ENCODE data around the gene ERICH3.
A peak's percentile ranks its signal among the peaks of the same experiment; 100 is the strongest.

Gene ERICH3

DNA sequence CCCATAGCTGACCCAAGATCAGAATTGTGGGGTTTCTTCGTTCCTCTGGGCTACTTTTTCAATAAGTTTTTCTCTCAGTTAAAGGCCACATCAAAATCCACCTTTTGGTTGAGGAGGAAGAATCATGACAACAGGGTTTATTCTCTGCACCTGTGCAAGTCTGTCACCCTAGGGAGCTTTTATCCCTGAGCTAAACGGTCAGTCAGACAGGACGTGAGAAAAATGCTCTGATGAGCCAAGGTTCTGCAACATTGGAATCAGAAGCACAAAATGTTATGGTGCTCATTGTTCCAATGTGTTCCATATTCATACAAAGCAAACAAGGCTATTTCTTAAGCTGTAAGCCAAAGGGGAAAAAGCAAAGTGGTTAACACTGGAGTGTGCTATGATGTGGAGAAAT lies 7.4 kb upstream of the ERICH3 start:
- no peak overlapping the region for H3K4me2 ChIP-seq (ENCODE audit: low read length, poor library complexity, severe bottlenecking)
- H4K91ac ChIP-seq (ENCODE audit: low read length): no peak overlapping the region
- no peaks in the 10 kb centered on the region for H3K9me3 ChIP-seq (ENCODE audit: control insufficient read depth, low read length)
- no peak overlapping the region for H3K23ac ChIP-seq (ENCODE audit: low read length in 2 of 2)
- 100% methylated on average over 2 of the region's 3 CpGs for WGBS
- no peaks in the 10 kb centered on the region for H3K27me3 ChIP-seq (ENCODE audit: control insufficient read depth in 1 of 2, insufficient read depth in 1 of 2, low read length in 2 of 2)
- no peak overlapping the region for H2AFZ ChIP-seq (ENCODE audit: low read depth, low read length)
- no peaks in the 10 kb centered on the region for H3K4me1 ChIP-seq (ENCODE audit: control insufficient read depth, insufficient read depth, low read depth, low read length)
- no peak overlapping the region for H2BK5ac ChIP-seq (ENCODE audit: low read depth, low read length, poor library complexity, severe bottlenecking)
- H3K79me1 ChIP-seq (replicated peaks; ENCODE audit: low read length, poor library complexity, severe bottlenecking): no peaks in the 10 kb centered on the region
- H3K4me3 ChIP-seq (ENCODE audit: insufficient read depth in 1 of 2, low read depth in 1 of 2, low read length in 2 of 2): no peak overlapping the region
- H3K9ac ChIP-seq (ENCODE audit: low read length): no peak overlapping the region
- no peak overlapping the region for H3K18ac ChIP-seq (ENCODE audit: low read depth in 1 of 2, low read length in 2 of 2)
- H4K8ac ChIP-seq (ENCODE audit: low read length): no peak overlapping the region
- no peaks in the 10 kb centered on the region for H3K36me3 ChIP-seq (ENCODE audit: control insufficient read depth in 1 of 2, insufficient read depth in 2 of 2, low read depth in 1 of 2, low read length in 2 of 2)
- no peak overlapping the region for H3K14ac ChIP-seq (ENCODE audit: low read length in 2 of 2)
- no peak overlapping the region for H2BK12ac ChIP-seq (ENCODE audit: low read length in 2 of 2)
- no peak overlapping the region for H2BK120ac ChIP-seq (ENCODE audit: low read depth, low read length)
- no peak overlapping the region for H2AK5ac ChIP-seq (ENCODE audit: low read length, severe bottlenecking)
- H3K4ac ChIP-seq (ENCODE audit: low read depth in 1 of 2, low read length in 2 of 2): no peak overlapping the region
- H2BK15ac ChIP-seq (ENCODE audit: low read depth, poor library complexity, severe bottlenecking): no peak overlapping the region
- H3K27ac ChIP-seq (ENCODE audit: low read length, poor library complexity, severe bottlenecking): no peak overlapping the region
- DNase-seq: no peak

DNA sequence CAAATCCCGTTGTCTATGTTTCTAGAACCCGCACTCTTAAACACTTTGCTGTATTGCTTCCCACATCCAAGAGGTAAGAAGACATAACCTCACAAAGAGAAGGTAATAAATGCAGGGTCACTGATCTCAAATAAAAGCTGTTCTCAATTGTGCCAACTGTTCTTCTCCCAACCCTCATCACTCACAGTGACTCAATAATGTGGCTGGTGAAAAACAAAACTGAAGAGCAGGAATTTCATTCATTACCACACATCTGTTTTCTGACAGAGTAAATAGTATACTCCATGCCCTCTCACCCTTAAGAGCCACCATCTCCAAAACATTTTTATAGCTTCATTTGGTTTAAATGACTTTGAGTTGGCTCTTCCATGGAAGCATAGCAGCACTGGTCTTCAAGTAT lies 6.2 kb upstream of the ERICH3 start:
- Histone ChIP-seq H3K27me3 (ENCODE audit: control insufficient read depth in 1 of 2, insufficient read depth in 1 of 2, low read length in 2 of 2) (peaks cover 0 to 6% of the 10 kb centered on the region in 2 experiments), H2BK120ac (ENCODE audit: low read depth, low read length) (no peak overlapping the region), H4K91ac (ENCODE audit: low read length) (no peak overlapping the region), H3K4me1 (ENCODE audit: control insufficient read depth, insufficient read depth, low read depth, low read length) (no peaks in the 10 kb centered on the region), H3K23ac (ENCODE audit: low read length in 2 of 2) (no peak overlapping the region), H2BK5ac (ENCODE audit: low read depth, low read length, poor library complexity, severe bottlenecking) (no peak overlapping the region), H2BK12ac (ENCODE audit: low read length in 2 of 2) (no peak overlapping the region), H3K14ac (ENCODE audit: low read length in 2 of 2) (no peak overlapping the region), H3K27ac (ENCODE audit: low read length, poor library complexity, severe bottlenecking) (no peak overlapping the region), H3K36me3 (ENCODE audit: control insufficient read depth in 1 of 2, insufficient read depth in 2 of 2, low read depth in 1 of 2, low read length in 2 of 2) (no peaks in the 10 kb centered on the region), H3K79me1 (replicated peaks; ENCODE audit: low read length, poor library complexity, severe bottlenecking) (no peaks in the 10 kb centered on the region), H2BK15ac (ENCODE audit: low read depth, poor library complexity, severe bottlenecking) (no peak overlapping the region), H3K9me3 (ENCODE audit: control insufficient read depth, low read length) (no peaks in the 10 kb centered on the region), H4K8ac (ENCODE audit: low read length) (no peak overlapping the region), H3K9ac (ENCODE audit: low read length) (no peak overlapping the region), H3K4me2 (ENCODE audit: low read length, poor library complexity, severe bottlenecking) (no peak overlapping the region), H2AK5ac (ENCODE audit: low read length, severe bottlenecking) (no peak overlapping the region), H3K18ac (ENCODE audit: low read depth in 1 of 2, low read length in 2 of 2) (no peak overlapping the region), H3K4me3 (ENCODE audit: insufficient read depth in 1 of 2, low read depth in 1 of 2, low read length in 2 of 2) (no peak overlapping the region), H3K4ac (ENCODE audit: low read depth in 1 of 2, low read length in 2 of 2) (no peak overlapping the region), H2AFZ (ENCODE audit: low read depth, low read length) (no peak overlapping the region)
- WGBS: 100% methylated on average over 2 of the region's 2 CpGs
- no peak for DNase-seq

DNA sequence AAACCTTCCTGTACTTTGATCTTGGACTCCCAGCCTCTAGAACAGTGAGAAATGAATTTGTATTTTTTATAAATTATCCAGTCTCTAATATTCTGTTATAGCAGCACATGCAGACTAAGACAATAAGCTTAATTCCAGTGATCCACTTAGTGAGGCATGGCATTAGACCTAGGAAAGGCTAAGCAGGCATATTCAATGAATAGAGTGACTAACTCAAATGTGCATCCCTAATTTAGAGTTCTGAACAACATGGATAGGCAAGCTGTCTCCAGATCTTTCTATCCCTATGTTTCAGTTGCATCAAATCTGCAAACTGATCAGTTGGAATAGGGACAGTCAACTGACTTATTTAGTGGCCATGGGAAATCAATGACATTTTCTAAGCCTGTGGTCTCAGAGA lies 4.3 kb upstream of the ERICH3 start:
- no peak overlapping the region for H3K27ac ChIP-seq (ENCODE audit: low read length, poor library complexity, severe bottlenecking)
- H3K18ac ChIP-seq (ENCODE audit: low read depth in 1 of 2, low read length in 2 of 2): no peak overlapping the region
- no peaks in the 10 kb centered on the region for H3K9me3 ChIP-seq (ENCODE audit: control insufficient read depth, low read length)
- H3K9ac ChIP-seq (ENCODE audit: low read length): no peak overlapping the region
- H2BK120ac ChIP-seq (ENCODE audit: low read depth, low read length): no peak overlapping the region
- H3K36me3 ChIP-seq (ENCODE audit: control insufficient read depth in 1 of 2, insufficient read depth in 2 of 2, low read depth in 1 of 2, low read length in 2 of 2): no peaks in the 10 kb centered on the region
- no peak overlapping the region for H3K4me3 ChIP-seq (ENCODE audit: insufficient read depth in 1 of 2, low read depth in 1 of 2, low read length in 2 of 2)
- peaks cover 0 to 22% of the 10 kb centered on the region in 2 experiments for H3K27me3 ChIP-seq (ENCODE audit: control insufficient read depth in 1 of 2, insufficient read depth in 1 of 2, low read length in 2 of 2)
- no peak overlapping the region for H2BK12ac ChIP-seq (ENCODE audit: low read length in 2 of 2)
- no peak for DNase-seq
- H3K4me1 ChIP-seq (ENCODE audit: control insufficient read depth, insufficient read depth, low read depth, low read length): peaks cover 4% of the 10 kb centered on the region
- H3K23ac ChIP-seq (ENCODE audit: low read length in 2 of 2): no peak overlapping the region
- H2BK5ac ChIP-seq (ENCODE audit: low read depth, low read length, poor library complexity, severe bottlenecking): no peak overlapping the region
- no peak overlapping the region for H2AK5ac ChIP-seq (ENCODE audit: low read length, severe bottlenecking)
- H4K8ac ChIP-seq (ENCODE audit: low read length): no peak overlapping the region
- no peak overlapping the region for H3K14ac ChIP-seq (ENCODE audit: low read length in 2 of 2)
- H3K4ac ChIP-seq (ENCODE audit: low read depth in 1 of 2, low read length in 2 of 2): no peak overlapping the region
- H2AFZ ChIP-seq (ENCODE audit: low read depth, low read length): no peak overlapping the region
- no peaks in the 10 kb centered on the region for H3K79me1 ChIP-seq (replicated peaks; ENCODE audit: low read length, poor library complexity, severe bottlenecking)
- H4K91ac ChIP-seq (ENCODE audit: low read length): no peak overlapping the region
- H2BK15ac ChIP-seq (ENCODE audit: low read depth, poor library complexity, severe bottlenecking): no peak overlapping the region
- H3K4me2 ChIP-seq (ENCODE audit: low read length, poor library complexity, severe bottlenecking): no peak overlapping the region

DNA sequence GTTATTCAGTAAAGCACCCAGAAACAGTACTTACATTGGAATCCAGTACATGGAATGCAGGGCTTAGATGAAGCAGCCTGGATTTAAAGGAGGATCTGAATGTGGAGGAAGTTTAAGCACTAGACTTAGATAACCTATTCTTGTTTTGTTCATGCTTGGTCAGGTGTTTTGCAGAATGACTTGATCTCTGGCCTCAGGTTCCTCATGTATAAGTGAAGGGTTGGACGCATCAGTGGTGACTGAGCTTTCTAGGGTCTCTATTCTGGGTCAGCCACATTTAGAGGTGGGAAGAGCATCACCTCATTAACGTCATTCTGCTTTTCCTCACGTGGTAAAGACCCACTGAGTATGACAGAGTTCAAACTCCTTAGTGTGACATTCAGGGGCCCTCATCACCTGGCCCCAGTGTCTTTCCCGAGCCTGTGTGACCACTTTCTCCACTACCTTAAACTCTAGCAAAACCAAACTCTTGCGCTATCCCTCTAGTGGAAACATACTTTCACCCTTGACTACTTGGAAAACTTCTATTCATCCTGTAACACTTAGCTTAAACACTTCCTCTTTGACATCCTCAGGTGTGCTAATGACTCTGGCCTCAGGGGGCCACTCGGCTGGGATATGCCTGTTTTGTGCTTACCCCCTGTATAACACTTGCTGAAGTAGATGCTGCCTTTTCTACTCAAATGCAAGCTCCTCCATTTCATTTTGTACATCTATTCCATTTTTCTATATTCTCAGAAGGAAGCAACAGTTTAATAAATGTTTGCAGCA lies 871 bp upstream of the ERICH3 start:
- H2AFZ ChIP-seq (ENCODE audit: low read depth, low read length): no peak overlapping the region
- H3K18ac ChIP-seq (ENCODE audit: low read depth in 1 of 2, low read length in 2 of 2): no peak overlapping the region
- no peak for DNase-seq
- H3K14ac ChIP-seq (ENCODE audit: low read length in 2 of 2): no peak overlapping the region
- H2BK5ac ChIP-seq (ENCODE audit: low read depth, low read length, poor library complexity, severe bottlenecking): no peak overlapping the region
- peaks cover 4% of the 10 kb centered on the region for H3K4me1 ChIP-seq (ENCODE audit: control insufficient read depth, insufficient read depth, low read depth, low read length)
- no peak overlapping the region for H2AK5ac ChIP-seq (ENCODE audit: low read length, severe bottlenecking)
- no peak overlapping the region for H3K4me2 ChIP-seq (ENCODE audit: low read length, poor library complexity, severe bottlenecking)
- H3K27me3 ChIP-seq (ENCODE audit: control insufficient read depth in 1 of 2, insufficient read depth in 1 of 2, low read length in 2 of 2): peaks cover 0 to 27% of the 10 kb centered on the region in 2 experiments
- H3K23ac ChIP-seq (ENCODE audit: low read length in 2 of 2): no peak overlapping the region
- no peak overlapping the region for H2BK120ac ChIP-seq (ENCODE audit: low read depth, low read length)
- H2BK15ac ChIP-seq (ENCODE audit: low read depth, poor library complexity, severe bottlenecking): no peak overlapping the region
- H3K4ac ChIP-seq (ENCODE audit: low read depth in 1 of 2, low read length in 2 of 2): no peak overlapping the region
- no peaks in the 10 kb centered on the region for H3K36me3 ChIP-seq (ENCODE audit: control insufficient read depth in 1 of 2, insufficient read depth in 2 of 2, low read depth in 1 of 2, low read length in 2 of 2)
- no peak overlapping the region for H4K91ac ChIP-seq (ENCODE audit: low read length)
- peak overlapping the region; percentile 38 for H3K9ac ChIP-seq (ENCODE audit: low read length)
- no peak overlapping the region for H2BK12ac ChIP-seq (ENCODE audit: low read length in 2 of 2)
- H4K8ac ChIP-seq (ENCODE audit: low read length): no peak overlapping the region
- WGBS: 37% methylated on average over 6 of the region's 6 CpGs
- H3K79me1 ChIP-seq (replicated peaks; ENCODE audit: low read length, poor library complexity, severe bottlenecking): no peaks in the 10 kb centered on the region
- H3K9me3 ChIP-seq (ENCODE audit: control insufficient read depth, low read length): no peaks in the 10 kb centered on the region
- H3K4me3 ChIP-seq (ENCODE audit: insufficient read depth in 1 of 2, low read depth in 1 of 2, low read length in 2 of 2): peak overlapping the region in 1 of 2 experiments; percentile 75
- H3K27ac ChIP-seq (ENCODE audit: low read length, poor library complexity, severe bottlenecking): no peak overlapping the region

Measured in mesenchymal stem cell (in vitro differentiated cells and primary cell).